ENCODE data around the gene TNFSF18.

TNFSF18 gene

GRCh38 chr1:173050865-173051264 is at the start of gene TNFSF18:
TNFSF18 (minus strand) TSS chr1:173050941; CDS start chr1:173050896, 45 bp downstream.
- no peak within 1 kb of the TSS for H3K9ac ChIP-seq (ENCODE audit: low read length)
- no peak within 1 kb of the TSS for H3K4me2 ChIP-seq (ENCODE audit: low read length)
- no peak within 1 kb of the TSS for H2AFZ ChIP-seq (ENCODE audit: low read depth, low read length)
- H3K4me1 ChIP-seq (ENCODE audit: low read length) = peaks cover 37% of the 10 kb centered on the region
- TF ChIP-seq EZH2phosphoT487 (IDR thresholded peaks at IDR 0.05; ENCODE audit: low read depth) = no peak
- TF ChIP-seq CTCF (IDR thresholded peaks at IDR 0.05; ENCODE audit: low read depth, low read length) = no peak
- no peaks in the 10 kb centered on the region for H3K36me3 ChIP-seq (replicated peaks; ENCODE audit: low read depth, low read length)
- no peaks in the 10 kb centered on the region for H4K20me1 ChIP-seq (ENCODE audit: insufficient read depth, low read length)
- no peaks in the 10 kb centered on the region for H3K27me3 ChIP-seq (ENCODE audit: low read depth, low read length)
- H3K79me2 ChIP-seq (ENCODE audit: low read length) = no peaks in the 10 kb centered on the region
- no peak within 1 kb of the TSS for H3K4me3 ChIP-seq (ENCODE audit: low read length)
- no peak within 1 kb of the TSS for H3K27ac ChIP-seq (ENCODE audit: low read length)
- H3K9me3 ChIP-seq (ENCODE audit: insufficient read depth, low read length) = no peaks in the 10 kb centered on the region

- TF ChIP-seq CTCF (IDR thresholded peaks at IDR 0.05; ENCODE audit: low read depth, low read length) (no peak), EZH2phosphoT487 (IDR thresholded peaks at IDR 0.05; ENCODE audit: low read depth) (no peak)
Measured at GRCh38 chr1:173099166-173099565, 48.4 kb upstream of the TNFSF18 start.

DNA sequence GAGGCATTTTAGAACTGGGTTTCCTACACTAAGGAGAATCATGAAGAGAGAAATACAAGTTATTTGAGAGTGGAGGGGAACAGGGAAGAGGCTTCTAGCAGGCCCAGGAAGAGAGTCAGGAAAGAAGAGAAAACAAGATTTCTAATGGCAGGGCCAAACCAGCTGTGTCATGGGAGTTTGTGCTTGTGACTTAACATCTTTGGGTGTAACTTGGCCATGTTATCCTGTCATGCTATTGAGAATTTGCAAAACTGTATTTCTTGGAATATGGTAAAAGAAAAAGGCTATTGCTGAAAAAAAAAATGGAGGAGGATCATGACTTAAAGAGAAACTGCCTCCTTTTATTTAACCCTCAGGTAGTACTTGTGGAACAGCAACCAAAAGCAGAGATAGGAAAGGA is 47.4 kb upstream of the TNFSF18 start:
- Histone ChIP-seq H3K27ac (ENCODE audit: low read length) (no peak overlapping the region), H3K4me1 (ENCODE audit: low read length) (peaks cover 7% of the 10 kb centered on the region), H3K27me3 (ENCODE audit: low read depth, low read length) (no peaks in the 10 kb centered on the region), H2AFZ (ENCODE audit: low read depth, low read length) (no peak overlapping the region), H3K36me3 (replicated peaks; ENCODE audit: low read depth, low read length) (no peaks in the 10 kb centered on the region), H3K4me2 (ENCODE audit: low read length) (no peak overlapping the region), H3K9me3 (ENCODE audit: insufficient read depth, low read length) (no peaks in the 10 kb centered on the region), H3K4me3 (ENCODE audit: low read length) (no peak overlapping the region), H3K79me2 (ENCODE audit: low read length) (no peaks in the 10 kb centered on the region), H3K9ac (ENCODE audit: low read length) (no peak overlapping the region), H4K20me1 (ENCODE audit: insufficient read depth, low read length) (no peaks in the 10 kb centered on the region)
- TF ChIP-seq CTCF (IDR thresholded peaks at IDR 0.05; ENCODE audit: low read depth, low read length) (no peak), EZH2phosphoT487 (IDR thresholded peaks at IDR 0.05; ENCODE audit: low read depth) (no peak)

More at GRCh38 chr1:173099166-173099565, 48.4 kb upstream of the TNFSF18 start:
- no peak overlapping the region for H2AFZ ChIP-seq (ENCODE audit: low read depth, low read length)
- H3K27ac ChIP-seq (ENCODE audit: low read length) = no peak overlapping the region
- no peaks in the 10 kb centered on the region for H4K20me1 ChIP-seq (ENCODE audit: insufficient read depth, low read length)
- no peaks in the 10 kb centered on the region for H3K27me3 ChIP-seq (ENCODE audit: low read depth, low read length)
- no peak overlapping the region for H3K4me2 ChIP-seq (ENCODE audit: low read length)
- no peak overlapping the region for H3K9ac ChIP-seq (ENCODE audit: low read length)
- H3K4me1 ChIP-seq (ENCODE audit: low read length) = no peaks in the 10 kb centered on the region
- H3K9me3 ChIP-seq (ENCODE audit: insufficient read depth, low read length) = no peaks in the 10 kb centered on the region
- no peaks in the 10 kb centered on the region for H3K36me3 ChIP-seq (replicated peaks; ENCODE audit: low read depth, low read length)
- H3K79me2 ChIP-seq (ENCODE audit: low read length) = no peaks in the 10 kb centered on the region
- H3K4me3 ChIP-seq (ENCODE audit: low read length) = no peak overlapping the region

GRCh38 chr1:173097001-173097400 is 46.3 kb upstream of the TNFSF18 start:
- no peak overlapping the region for H3K9ac ChIP-seq (ENCODE audit: low read length)
- H3K79me2 ChIP-seq (ENCODE audit: low read length) = no peaks in the 10 kb centered on the region
- H3K36me3 ChIP-seq (replicated peaks; ENCODE audit: low read depth, low read length) = no peaks in the 10 kb centered on the region
- H4K20me1 ChIP-seq (ENCODE audit: insufficient read depth, low read length) = no peaks in the 10 kb centered on the region
- no peak overlapping the region for H3K27ac ChIP-seq (ENCODE audit: low read length)
- H2AFZ ChIP-seq (ENCODE audit: low read depth, low read length) = no peak overlapping the region
- no peak overlapping the region for H3K4me2 ChIP-seq (ENCODE audit: low read length)
- no peak overlapping the region for H3K4me3 ChIP-seq (ENCODE audit: low read length)
- TF ChIP-seq EZH2phosphoT487 (IDR thresholded peaks at IDR 0.05; ENCODE audit: low read depth) (no peak), CTCF (IDR thresholded peaks at IDR 0.05; ENCODE audit: low read depth, low read length) (no peak)
- H3K9me3 ChIP-seq (ENCODE audit: insufficient read depth, low read length) = no peaks in the 10 kb centered on the region
- no peaks in the 10 kb centered on the region for H3K27me3 ChIP-seq (ENCODE audit: low read depth, low read length)
- H3K4me1 ChIP-seq (ENCODE audit: low read length) = peaks cover 8% of the 10 kb centered on the region
